IMR-90 (cell line): ENCODE data around the gene BPTF. TPM values are rescaled to one million over a fixed set of nuclear protein-coding genes. Genes with fewer than 3 reads are reported as not detected.

Experiments
- ATAC-seq: fragments of 200-7000 bp; cut with Tn5 transposase; 2 replicates; pipeline ENCODE4 v1.9.1; 2020; ENCODE audit warnings: low read depth, mild to moderate bottlenecking, moderate library complexity
- BruUV-seq: library from RNA; stranded (reverse); fragments of 400-500 nt; replicated peaks from 2 replicates; lab custom pipeline; 2021; lab: Mats Ljungman, UMichigan
- CTCF ChIA-PET: fragments of 300-600 bp; formaldehyde crosslinking; extraction: SDS; loops from one replicate; lab custom pipeline; 2021; ENCODE audit warnings: antibody characterized with exemption; lab: Yijun Ruan, JAX
- POLR2A ChIA-PET: fragments of 300-600 bp; sonication (Branson Sonifier 250); formaldehyde crosslinking; loops from one replicate; lab custom pipeline; 2022; ENCODE audit warnings: antibody characterized with exemption; ENCODE audit not compliant: unreplicated experiment; lab: Charles Lee
- DNase-seq: peaks from one replicate; pipeline ENCODE4 v3.0.0; 2013
- H2AFZ ChIP-seq: replicated peaks from 2 replicates; pipeline ENCODE3; 2013; ENCODE audit warnings: low read length, mild to moderate bottlenecking; ENCODE audit not compliant: poor library complexity
- H2AK5ac ChIP-seq: 2 replicates; pipeline ENCODE4 v1.6.1; 2013; ENCODE audit warnings: low read depth, low read length, inconsistent platforms
- H2AK9ac ChIP-seq: replicated peaks from 2 replicates; pipeline ENCODE3; 2013; ENCODE audit warnings: mild to moderate bottlenecking, low read depth, low read length, moderate library complexity; ENCODE audit not compliant: poor library complexity
- H2BK120ac ChIP-seq: 2 replicates; pipeline ENCODE4 v1.6.1; 2013; ENCODE audit warnings: low read depth, low read length, inconsistent platforms
- H2BK15ac ChIP-seq: 3 replicates; pipeline ENCODE4 v1.6.1; 2013; ENCODE audit warnings: low read depth, low read length, inconsistent platforms
- H2BK20ac ChIP-seq: 2 replicates; pipeline ENCODE4 v1.6.1; 2013; ENCODE audit warnings: low read depth, mild to moderate bottlenecking, inconsistent platforms, low read length, moderate library complexity
- H2BK5ac ChIP-seq: 2 replicates; pipeline ENCODE4 v1.6.1; 2013; ENCODE audit warnings: mild to moderate bottlenecking, low read depth, low read length, inconsistent platforms; ENCODE audit not compliant: poor library complexity, severe bottlenecking
- H3K14ac ChIP-seq: replicated peaks from 2 replicates; pipeline ENCODE4 v1.6.1; 2013; ENCODE audit warnings: low read depth, low read length, inconsistent platforms
- H3K18ac ChIP-seq: 2 replicates; pipeline ENCODE4 v1.6.1; 2013; ENCODE audit warnings: low read depth, low read length, control low read depth
- H3K23ac ChIP-seq: 2 replicates; pipeline ENCODE4 v1.6.1; 2013; ENCODE audit warnings: low read depth, low read length, inconsistent platforms
- H3K27ac ChIP-seq: 2 replicates; pipeline ENCODE4 v1.5.1; 2013; ENCODE audit warnings: mild to moderate bottlenecking, control low read depth, low read length; ENCODE audit not compliant: insufficient read depth
- H3K27me3 ChIP-seq: 2 replicates; pipeline ENCODE4 v1.6.1; 2013; ENCODE audit warnings: low read length; ENCODE audit not compliant: control insufficient read depth, insufficient read depth
- H3K36me3 ChIP-seq: 2 replicates; pipeline ENCODE4 v1.6.1; 2013; ENCODE audit warnings: low read length, mixed read lengths; ENCODE audit not compliant: control insufficient read depth, insufficient read depth
- H3K4ac ChIP-seq: 2 replicates; pipeline ENCODE4 v1.6.1; 2013; ENCODE audit warnings: low read depth, low read length, inconsistent platforms
- H3K4me1 ChIP-seq: 2 replicates; pipeline ENCODE4 v1.6.1; 2013; ENCODE audit warnings: low read length, mixed read lengths; ENCODE audit not compliant: control insufficient read depth, insufficient read depth
- H3K4me2 ChIP-seq: 2 replicates; pipeline ENCODE4 v1.6.1; 2013; ENCODE audit warnings: low read depth, mild to moderate bottlenecking, control low read depth, low read length, moderate library complexity
- H3K4me3 ChIP-seq: 2 replicates; pipeline ENCODE4 v1.5.1; 2013; ENCODE audit warnings: low read depth, mild to moderate bottlenecking, control low read depth, low read length, moderate library complexity; ENCODE audit not compliant: insufficient read depth
- H3K56ac ChIP-seq: 2 replicates; pipeline ENCODE4 v1.6.1; 2013; ENCODE audit warnings: low read length, inconsistent platforms; ENCODE audit not compliant: insufficient read depth; ENCODE audit errors: extremely low read depth
- H3K79me1 ChIP-seq, 2 experiments: 2 replicates each; pipeline ENCODE4 v1.6.1; 2013; ENCODE audit warnings: low read length in 2 of 2, inconsistent platforms in 1 of 2, low read depth in 1 of 2
- H3K9ac ChIP-seq: 2 replicates; pipeline ENCODE4 v1.6.1; 2013; ENCODE audit warnings: low read depth, low read length, control low read depth
- H3K9me1 ChIP-seq: 2 replicates; pipeline ENCODE4 v1.6.1; 2013; ENCODE audit warnings: low read length, inconsistent platforms; ENCODE audit not compliant: insufficient read depth
- H3K9me3 ChIP-seq: 2 replicates; pipeline ENCODE4 v1.6.1; 2013; ENCODE audit warnings: low read length; ENCODE audit not compliant: control insufficient read depth, insufficient read depth
- H4K20me1 ChIP-seq: 2 replicates; pipeline ENCODE4 v1.6.1; 2013; ENCODE audit warnings: low read length, inconsistent platforms; ENCODE audit not compliant: insufficient read depth
- H4K5ac ChIP-seq: 2 replicates; pipeline ENCODE4 v1.6.1; 2013; ENCODE audit warnings: mild to moderate bottlenecking, low read depth, low read length, control low read depth
- H4K8ac ChIP-seq, 2 experiments: 2 replicates each; pipeline ENCODE4 v1.6.1; 2013; ENCODE audit warnings: low read depth in 2 of 2, low read length in 2 of 2, control low read depth in 1 of 2, inconsistent platforms in 1 of 2
- H4K91ac ChIP-seq: 2 replicates; pipeline ENCODE4 v1.6.1; 2013; ENCODE audit warnings: low read depth, low read length, inconsistent platforms; ENCODE audit not compliant: insufficient read depth
- CTCF ChIP-seq: conservative IDR thresholded peaks from 2 replicates; pipeline ENCODE4 v1.5.1; 2012; ENCODE audit warnings: mild to moderate bottlenecking, low read depth, low read length, improper control_type of control experiment
- MAZ ChIP-seq: IDR thresholded peaks from 2 replicates; pipeline ENCODE4 v1.6.1; 2012; ENCODE audit warnings: low read depth, mild to moderate bottlenecking, low read length, improper control_type of control experiment, moderate library complexity, borderline replicate concordance
- POLR2A ChIP-seq: IDR thresholded peaks from 2 replicates; pipeline ENCODE4 v1.6.1; 2012; ENCODE audit warnings: mild to moderate bottlenecking, low read depth, low read length
- RAD21 ChIP-seq: IDR thresholded peaks from 2 replicates; pipeline ENCODE4 v1.6.1; 2012; ENCODE audit warnings: low read length, improper control_type of control experiment
- RFX5 ChIP-seq: IDR thresholded peaks from 2 replicates; pipeline ENCODE4 v1.8.0; 2012; ENCODE audit warnings: low read depth, mild to moderate bottlenecking, low read length, moderate library complexity
- SMC3 ChIP-seq: fragments of 150-350 bp; IDR thresholded peaks from 2 replicates; pipeline ENCODE4 v1.6.1; 2016; ENCODE audit warnings: low read depth, mild to moderate bottlenecking, antibody characterized with exemption, low read length, moderate library complexity
- USF2 ChIP-seq: fragments of 150-350 bp; IDR thresholded peaks from 2 replicates; pipeline ENCODE4 v1.6.1; 2017; ENCODE audit warnings: mild to moderate bottlenecking, antibody characterized with exemption, low read length, low read depth
- WGBS, 2 experiments: methylation state at CpG; one replicate each; pipeline versions ENCODE4 v1.1.5 to v1.1.7; 2013; ENCODE audit warnings: missing lambda C conversion rate in 2 of 2; ENCODE audit not compliant: insufficient read length in 1 of 2; ENCODE audit errors: extremely low coverage in 2 of 2; 5-methylcytosine and 5-hydroxymethylcytosine counted together
- dilution Hi-C: fragments of 300-500 bp; cut with HindIII; formaldehyde crosslinking; loops from one replicate; pipeline ENCODE4 v1.14.3; 2018; ENCODE audit warnings: low sequenced_read_pairs; ENCODE audit not compliant: unreplicated experiment
- in situ Hi-C: fragments of 300-500 bp; cut with MboI; formaldehyde crosslinking; loops from 3 replicates; pipeline ENCODE4 v1.14.3; 2019; ENCODE audit warnings: low sequenced_read_pairs, inconsistent platforms, mixed read lengths
- intact Hi-C: fragments of 100-400 bp; cut with micrococcal nuclease; formaldehyde crosslinking; loops from 2 replicates; pipeline ENCODE4 v1.10.0; 2022
- polyA plus RNA-seq, 3 experiments: library from polyadenylated mRNA; depleted of rRNA; stranded (reverse); fragments of >200 nt; gene quantifications; 2 replicates each; pipeline ENCODE4 v1.2.3, GENCODE V29; 2012; ENCODE audit warnings: low replicate concordance in 1 of 3
- total RNA-seq: library from RNA; depleted of rRNA; stranded (reverse); fragments of >200 nt; gene quantifications from 2 replicates; pipeline ENCODE4 v1.2.3, GENCODE V29; 2012
- TF ChIP-seq, protein P1 (sequence below): fragments of 150-350 bp; IDR thresholded peaks from 2 replicates; pipeline ENCODE4 v1.6.1; 2016; ENCODE audit warnings: low read depth, mild to moderate bottlenecking, low read length, moderate library complexity, borderline replicate concordance

BPTF gene
- total and polyA plus RNA-seq, 2 of the 4 experiments (the other 2 are of a cell fraction) = 32.3 to 35.7 TPM

- TF ChIP-seq CTCF (peak; percentile 44), SMC3 (0 out of 2 replicates have a peak, but pooled peaks have one; percentile 25), POLR2A (no peak), RAD21 (peak; percentile 20; the same call in 1 of the 2 replicates), RFX5 (no peak), USF2 (no peak), MAZ (no peak)
- TF ChIP-seq, protein P1, sequence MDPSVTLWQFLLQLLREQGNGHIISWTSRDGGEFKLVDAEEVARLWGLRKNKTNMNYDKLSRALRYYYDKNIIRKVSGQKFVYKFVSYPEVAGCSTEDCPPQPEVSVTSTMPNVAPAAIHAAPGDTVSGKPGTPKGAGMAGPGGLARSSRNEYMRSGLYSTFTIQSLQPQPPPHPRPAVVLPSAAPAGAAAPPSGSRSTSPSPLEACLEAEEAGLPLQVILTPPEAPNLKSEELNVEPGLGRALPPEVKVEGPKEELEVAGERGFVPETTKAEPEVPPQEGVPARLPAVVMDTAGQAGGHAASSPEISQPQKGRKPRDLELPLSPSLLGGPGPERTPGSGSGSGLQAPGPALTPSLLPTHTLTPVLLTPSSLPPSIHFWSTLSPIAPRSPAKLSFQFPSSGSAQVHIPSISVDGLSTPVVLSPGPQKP = no peak
- H2AFZ ChIP-seq = peak overlapping the region; percentile 77
Measured at GRCh38 chr17:68011199-68011665, 185.9 kb downstream of the BPTF start.

More at GRCh38 chr17:68011199-68011665, 185.9 kb downstream of the BPTF start:
- BruUV-seq = no TSS peak
- no peak overlapping the region for H4K91ac ChIP-seq
- H3K4me1 ChIP-seq = no peaks in the 10 kb centered on the region
- H3K9ac ChIP-seq = no peak overlapping the region
- peak; percentile 46; the same call in 1 of the 2 replicates for ATAC-seq
- H3K36me3 ChIP-seq = no peaks in the 10 kb centered on the region
- in situ Hi-C loops = no loop called here
- H3K18ac ChIP-seq = no peak overlapping the region
- 100% methylated on average over 1 of the region's 20 CpGs; no CpG with 5 or more reads in 1 of the 2 experiments for WGBS, 2 experiments
- H3K27me3 ChIP-seq = peaks cover 7% of the 10 kb centered on the region
- H4K5ac ChIP-seq = no peak overlapping the region
- H3K4me3 ChIP-seq = no peak overlapping the region
- H3K79me1 ChIP-seq = no peaks in the 10 kb centered on the region
- no peak overlapping the region for H3K4me2 ChIP-seq
- no peaks in the 10 kb centered on the region for H4K20me1 ChIP-seq
- no peak overlapping the region for H3K4ac ChIP-seq
- intact Hi-C loops = loop anchor here (1.0 kb wide), 1 partner anchor 8 kb away; no protein-coding TSS in a partner anchor
- no peak overlapping the region for H2BK5ac ChIP-seq
- DNase-seq = no peak
- POLR2A ChIA-PET = no interaction called here
- no peak overlapping the region for H4K8ac ChIP-seq
- H3K14ac ChIP-seq = no peak overlapping the region
- H2BK20ac ChIP-seq = no peak overlapping the region
- H3K9me1 ChIP-seq = no peaks in the 10 kb centered on the region
- no peak overlapping the region for H3K27ac ChIP-seq
- H2AK9ac ChIP-seq = no peak overlapping the region
- dilution Hi-C loops = no loop called here
- no peak overlapping the region for H2BK15ac ChIP-seq
- no peaks in the 10 kb centered on the region for H3K9me3 ChIP-seq
- no peak overlapping the region for H3K23ac ChIP-seq
- no peak overlapping the region for H2BK120ac ChIP-seq
- CTCF ChIA-PET = no interaction called here
- no peak overlapping the region for H2AK5ac ChIP-seq
- no peak overlapping the region for H3K56ac ChIP-seq
